GM19193 (cell line): ENCODE results near the gene SPEM2.

Source experiments
- POLR2A ChIP-seq: IDR thresholded peaks from 4 replicates; pipeline ENCODE4 v1.6.1; 2011; ENCODE audit not compliant: insufficient read depth, insufficient read length; ENCODE audit errors: extremely low read depth

The SPEM2 gene

GRCh38 chr17:7425756-7426155 is 340 bp downstream of the SPEM2 start:
- TF ChIP-seq POLR2A, result no peak

GRCh38 chr17:7426203-7426863 is 917 bp downstream of the SPEM2 start:
- TF ChIP-seq POLR2A, result no peak

GRCh38 chr17:7426896-7427489 is 1.6 kb downstream of the SPEM2 start:
- TF ChIP-seq POLR2A, result no peak

- no peak for TF ChIP-seq POLR2A
Measured at GRCh38 chr17:7427549-7427948, 2.1 kb downstream of the SPEM2 start.

- TF ChIP-seq POLR2A, result no peak
Measured at GRCh38 chr17:7428557-7428956, 3.1 kb downstream of the SPEM2 start, which contains the start of gene SPEM3. SPEM3 (plus strand) TSS chr17:7428857; CDS start chr17:7428903, 46 bp downstream.

- no peak for TF ChIP-seq POLR2A
Measured at GRCh38 chr17:7429722-7430121, 4.3 kb downstream of the SPEM2 start.

- TF ChIP-seq POLR2A, result no peak
Measured at GRCh38 chr17:7431231-7431630, 5.8 kb downstream of the SPEM2 start.

- no peak for TF ChIP-seq POLR2A
Measured at GRCh38 chr17:7432296-7432695, 6.9 kb downstream of the SPEM2 start.

GRCh38 chr17:7435676-7436555 is 10.5 kb downstream of the SPEM2 start:
- no peak for TF ChIP-seq POLR2A

- no peak for TF ChIP-seq POLR2A
Measured at GRCh38 chr17:7436556-7437368, 11.3 kb downstream of the SPEM2 start.

GRCh38 chr17:7437369-7437863 is 12.0 kb downstream of the SPEM2 start:
- TF ChIP-seq POLR2A, result no peak

- TF ChIP-seq POLR2A, result no peak
Measured at GRCh38 chr17:7437950-7438614, 12.7 kb downstream of the SPEM2 start.

- no peak for TF ChIP-seq POLR2A
Measured at GRCh38 chr17:7438656-7439460, 13.4 kb downstream of the SPEM2 start.
